LNCAP (cell line): ENCODE data around the gene SHC2.
A peak's percentile ranks its signal among the peaks of the same experiment; 100 is the strongest.

Source experiments
- TF ChIP-seq, protein P1 (sequence below): fragments of 450-650 bp; IDR thresholded peaks from 2 replicates; pipeline ENCODE4 v1.5.1; 2017; ENCODE audit warnings: mild to moderate bottlenecking

Gene SHC2

DNA sequence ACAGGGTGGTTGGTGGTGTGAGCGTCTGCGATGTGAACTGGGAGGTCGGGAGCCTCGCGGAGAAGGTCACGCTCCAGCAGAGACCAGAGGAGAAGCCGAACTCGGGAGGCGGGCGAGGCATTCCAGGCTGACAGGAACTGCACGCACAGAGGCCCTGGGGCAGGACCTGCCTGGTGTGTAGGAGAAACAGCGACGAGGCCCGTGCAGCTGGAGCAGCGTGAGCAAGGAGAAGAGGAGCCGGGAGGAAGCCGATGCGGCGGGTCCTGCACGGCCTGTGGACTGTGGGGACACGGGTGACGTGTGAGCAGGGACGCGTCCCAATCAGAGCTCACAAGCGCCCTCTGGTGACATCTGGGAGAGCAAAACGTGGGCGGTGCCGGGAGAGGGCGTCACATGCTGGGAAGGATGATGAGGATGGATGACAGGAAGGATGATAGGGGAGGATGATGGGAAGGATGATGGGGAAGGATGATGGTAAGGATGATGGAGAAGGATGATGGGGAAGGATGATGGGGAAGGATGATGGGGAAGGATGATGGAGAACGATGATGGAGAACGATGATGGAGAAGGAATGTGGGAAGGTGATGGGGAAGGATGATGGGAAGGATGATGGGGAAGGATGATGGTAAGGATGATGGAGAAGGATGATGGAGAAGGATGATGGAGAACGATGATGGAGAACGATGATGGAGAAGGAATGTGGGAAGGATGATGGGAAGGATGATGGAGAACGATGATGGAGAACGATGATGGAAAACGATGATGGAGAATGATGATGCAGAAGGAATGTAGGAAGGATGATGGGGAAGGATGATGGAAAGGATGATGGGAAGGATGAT lies 19.4 kb upstream of the SHC2 start:
- TF ChIP-seq, protein P1, sequence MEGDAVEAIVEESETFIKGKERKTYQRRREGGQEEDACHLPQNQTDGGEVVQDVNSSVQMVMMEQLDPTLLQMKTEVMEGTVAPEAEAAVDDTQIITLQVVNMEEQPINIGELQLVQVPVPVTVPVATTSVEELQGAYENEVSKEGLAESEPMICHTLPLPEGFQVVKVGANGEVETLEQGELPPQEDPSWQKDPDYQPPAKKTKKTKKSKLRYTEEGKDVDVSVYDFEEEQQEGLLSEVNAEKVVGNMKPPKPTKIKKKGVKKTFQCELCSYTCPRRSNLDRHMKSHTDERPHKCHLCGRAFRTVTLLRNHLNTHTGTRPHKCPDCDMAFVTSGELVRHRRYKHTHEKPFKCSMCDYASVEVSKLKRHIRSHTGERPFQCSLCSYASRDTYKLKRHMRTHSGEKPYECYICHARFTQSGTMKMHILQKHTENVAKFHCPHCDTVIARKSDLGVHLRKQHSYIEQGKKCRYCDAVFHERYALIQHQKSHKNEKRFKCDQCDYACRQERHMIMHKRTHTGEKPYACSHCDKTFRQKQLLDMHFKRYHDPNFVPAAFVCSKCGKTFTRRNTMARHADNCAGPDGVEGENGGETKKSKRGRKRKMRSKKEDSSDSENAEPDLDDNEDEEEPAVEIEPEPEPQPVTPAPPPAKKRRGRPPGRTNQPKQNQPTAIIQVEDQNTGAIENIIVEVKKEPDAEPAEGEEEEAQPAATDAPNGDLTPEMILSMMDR, result peak; percentile 80

DNA sequence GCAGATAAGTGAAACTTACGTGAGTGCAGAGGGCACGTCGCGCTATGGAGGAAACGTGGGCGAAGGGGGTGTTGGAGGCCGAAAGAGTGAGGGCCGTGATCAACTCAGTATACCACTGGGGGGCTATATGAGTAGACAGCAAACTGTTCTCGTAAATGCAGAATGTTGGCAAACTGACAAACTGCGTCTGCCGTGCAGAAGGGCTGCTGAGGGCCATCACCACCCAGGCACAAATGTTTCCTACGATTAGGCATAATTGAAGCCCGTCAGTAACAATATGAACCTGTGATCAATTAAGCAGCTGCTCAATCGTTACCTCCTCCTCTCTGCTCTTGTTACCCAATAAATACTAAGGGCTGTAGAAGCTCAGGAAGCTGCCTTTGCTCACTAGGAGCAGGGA lies 18.1 kb upstream of the SHC2 start:
- TF ChIP-seq, protein P1, result no peak

DNA sequence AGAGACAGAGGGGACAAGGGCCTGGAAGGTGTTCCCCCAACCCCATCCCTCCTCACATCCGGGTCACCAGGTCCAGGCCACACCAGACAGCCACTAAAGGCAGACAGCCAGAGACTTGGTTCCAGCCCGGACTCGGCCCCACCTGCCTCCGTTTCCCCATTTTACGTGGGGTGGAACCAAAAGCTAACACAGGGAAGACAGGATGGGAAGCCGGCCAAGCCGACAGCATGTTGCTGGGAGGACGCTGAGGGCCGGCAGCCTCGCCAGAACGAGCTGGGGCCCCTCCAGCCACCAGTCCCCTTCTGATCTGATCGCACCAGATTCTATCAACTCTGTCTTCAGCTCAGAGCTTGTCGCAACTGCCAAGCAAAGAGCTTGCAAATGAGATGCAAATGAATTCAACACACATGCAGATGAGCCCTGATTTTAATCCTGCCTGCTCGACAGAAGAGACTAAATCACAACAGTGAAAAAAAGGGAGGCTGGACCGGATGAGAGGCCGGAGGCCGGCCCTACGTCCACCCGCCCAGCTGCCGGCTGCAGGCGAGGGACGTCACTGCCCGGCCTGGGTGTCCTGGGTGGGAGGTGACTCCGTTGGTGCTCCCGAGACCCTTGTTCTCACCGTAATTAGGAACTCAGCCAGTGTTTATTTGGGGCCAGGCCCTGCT lies 17.5 kb upstream of the SHC2 start:
- TF ChIP-seq, protein P1, result no peak

DNA sequence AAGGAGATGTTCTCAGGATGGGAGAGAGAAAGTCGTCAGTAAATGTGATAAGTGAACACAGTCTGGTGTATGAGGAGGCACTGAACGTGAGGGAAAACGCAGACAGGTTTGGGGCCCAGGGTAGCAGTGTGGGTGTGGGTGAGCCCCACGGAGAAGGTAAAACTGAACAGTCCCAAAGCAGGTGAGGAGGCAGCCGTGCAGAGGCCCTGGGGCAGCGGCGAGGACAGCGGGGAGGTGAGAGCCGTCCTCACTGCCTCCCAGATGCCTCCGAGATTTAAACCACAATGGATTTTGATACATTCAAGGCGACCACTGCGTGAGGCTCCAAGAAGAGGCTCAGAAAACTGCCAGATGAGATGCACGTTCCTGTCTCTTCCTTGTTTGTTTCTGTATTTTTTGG lies 14.5 kb upstream of the SHC2 start:
- TF ChIP-seq, protein P1, result no peak

DNA sequence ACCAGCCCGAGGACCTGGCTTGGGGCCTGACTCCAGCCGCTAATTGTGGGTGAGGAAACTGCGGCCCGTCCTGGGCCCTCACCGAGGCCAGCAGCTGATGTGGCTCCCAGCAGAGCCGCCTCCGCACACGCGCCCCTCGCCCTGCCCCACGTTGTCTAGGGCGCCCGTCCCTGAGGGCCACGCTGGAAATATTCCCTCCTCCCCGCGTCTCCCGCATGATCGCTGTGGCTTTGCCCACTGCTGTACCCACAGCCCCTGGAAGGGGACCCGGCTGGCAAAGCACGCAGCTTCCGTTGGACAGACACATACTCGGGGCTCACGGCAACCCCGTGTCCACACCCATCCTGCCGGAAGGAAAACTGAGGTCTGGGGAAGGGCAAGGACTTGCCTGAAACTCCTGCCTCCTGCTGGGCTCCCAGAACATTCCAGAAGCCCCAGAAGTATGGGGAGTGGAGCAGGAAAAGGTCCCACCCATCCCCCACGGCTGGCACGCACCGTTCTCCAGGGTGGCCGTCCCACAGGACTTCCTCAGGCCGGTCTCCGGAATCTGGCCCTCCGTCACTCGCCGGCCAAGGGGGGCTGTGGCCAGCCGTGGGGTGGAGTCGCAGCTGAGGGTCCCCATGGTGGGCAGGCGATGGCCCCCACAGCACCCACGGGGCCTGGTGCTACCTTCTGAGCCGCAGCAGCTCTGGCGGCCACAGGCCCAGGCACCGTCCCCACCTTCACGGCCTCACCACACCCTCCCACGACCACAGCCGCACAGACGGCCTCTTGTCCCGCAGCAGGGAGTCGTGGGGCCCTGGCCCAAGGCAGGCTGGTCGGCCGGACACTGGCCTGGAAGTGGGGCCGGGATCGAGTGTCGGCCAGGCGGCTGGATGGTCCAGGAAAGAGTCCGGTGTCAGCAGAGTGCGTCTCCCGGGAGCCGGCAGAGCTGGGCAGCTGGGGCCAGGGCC lies 13.6 kb upstream of the SHC2 start:
- TF ChIP-seq, protein P1, result no peak

DNA sequence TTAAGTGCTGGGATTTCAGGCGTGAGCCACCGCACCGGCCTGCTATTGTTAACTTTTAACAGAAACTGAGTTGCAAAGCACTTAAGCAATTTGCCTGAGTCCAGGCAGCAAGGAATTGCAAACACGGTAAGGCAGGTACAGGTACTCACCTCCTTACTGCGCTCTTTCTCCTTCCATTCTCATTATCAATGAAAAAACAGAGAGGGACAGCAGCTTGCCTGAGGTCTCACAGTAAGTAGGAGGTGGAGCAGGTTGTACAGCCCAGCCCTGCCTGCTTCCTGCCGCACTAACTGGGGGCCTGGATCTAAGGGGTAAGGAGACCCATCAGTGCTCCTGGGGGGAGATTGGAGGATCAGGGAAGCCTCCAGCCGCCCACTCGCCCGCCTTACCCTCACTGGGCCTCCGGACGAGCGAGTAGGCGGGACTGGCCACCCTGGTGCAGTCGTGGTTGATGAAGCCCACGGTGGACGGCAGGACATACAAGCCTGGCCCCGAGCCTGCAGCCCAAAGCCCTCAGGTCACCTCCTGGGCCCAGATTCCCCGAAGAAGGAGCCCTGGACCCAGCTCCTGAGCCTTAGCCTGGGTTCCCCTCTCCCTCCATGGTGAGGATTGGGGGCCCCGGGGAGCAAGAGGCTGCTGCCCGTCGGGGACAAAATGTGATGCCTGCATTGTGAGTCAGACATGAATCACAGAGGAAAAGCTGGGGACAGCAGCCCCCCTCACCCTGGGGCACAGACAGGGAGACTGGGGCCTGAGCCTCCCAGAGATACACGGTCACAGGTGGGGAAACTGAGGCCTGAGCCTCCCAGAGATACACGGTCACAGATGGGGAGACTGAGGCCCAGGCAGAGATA lies 11.4 kb upstream of the SHC2 start:
- TF ChIP-seq, protein P1, result no peak
